NB4 (cell line): ENCODE data around the gene FUOM.

Experiments
- DNase-seq: peaks from one replicate; pipeline ENCODE4 v3.0.0; 2010; ENCODE audit warnings: low read depth
- H3K4me3 ChIP-seq: one replicate; pipeline ENCODE4 v1.5.1; 2011; ENCODE audit warnings: mild to moderate bottlenecking, low read depth, low read length, moderate library complexity
- MYC ChIP-seq: IDR thresholded peaks from 2 replicates; pipeline ENCODE4 v1.6.1; 2011; ENCODE audit warnings: low read depth, low read length
- POLR2A ChIP-seq: IDR thresholded peaks from 2 replicates; pipeline ENCODE4 v1.6.1; 2011; ENCODE audit warnings: mild to moderate bottlenecking; ENCODE audit not compliant: insufficient read length; ENCODE audit errors: extremely low read depth
- TF ChIP-seq, protein P1 (sequence below): IDR thresholded peaks from 2 replicates; pipeline ENCODE4 v1.6.1; 2011; ENCODE audit warnings: low read depth, low read length
- TF ChIP-seq, protein P2 (sequence below): IDR thresholded peaks from one replicate; pipeline ENCODE4 v1.5.1; 2012; ENCODE audit warnings: low read depth, low read length

The FUOM gene

DNA sequence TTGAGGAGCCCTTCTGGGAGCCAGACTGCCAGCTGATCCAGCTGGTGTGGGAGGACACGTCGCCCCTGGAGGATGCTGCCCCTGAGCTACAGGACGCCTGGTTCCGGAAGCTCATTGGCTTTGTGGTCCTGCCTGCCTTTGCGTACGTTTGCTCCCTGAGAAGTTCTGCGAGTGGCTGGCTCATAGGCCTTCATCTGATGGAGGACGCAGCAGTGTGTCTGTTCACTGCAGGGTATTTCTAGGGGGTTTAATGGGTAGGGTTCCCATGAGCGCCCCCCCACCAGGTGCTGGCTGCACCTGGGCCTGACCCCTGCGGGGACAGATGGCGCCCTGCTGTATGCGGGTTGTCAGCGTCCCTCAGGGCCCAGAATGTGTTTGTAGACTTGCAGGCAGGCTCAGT, 26.3 kb upstream of the FUOM start:
- no peak overlapping the region for H3K4me3 ChIP-seq
- TF ChIP-seq, protein P1, sequence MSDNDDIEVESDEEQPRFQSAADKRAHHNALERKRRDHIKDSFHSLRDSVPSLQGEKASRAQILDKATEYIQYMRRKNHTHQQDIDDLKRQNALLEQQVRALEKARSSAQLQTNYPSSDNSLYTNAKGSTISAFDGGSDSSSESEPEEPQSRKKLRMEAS, result no peak
- TF ChIP-seq, protein P2, sequence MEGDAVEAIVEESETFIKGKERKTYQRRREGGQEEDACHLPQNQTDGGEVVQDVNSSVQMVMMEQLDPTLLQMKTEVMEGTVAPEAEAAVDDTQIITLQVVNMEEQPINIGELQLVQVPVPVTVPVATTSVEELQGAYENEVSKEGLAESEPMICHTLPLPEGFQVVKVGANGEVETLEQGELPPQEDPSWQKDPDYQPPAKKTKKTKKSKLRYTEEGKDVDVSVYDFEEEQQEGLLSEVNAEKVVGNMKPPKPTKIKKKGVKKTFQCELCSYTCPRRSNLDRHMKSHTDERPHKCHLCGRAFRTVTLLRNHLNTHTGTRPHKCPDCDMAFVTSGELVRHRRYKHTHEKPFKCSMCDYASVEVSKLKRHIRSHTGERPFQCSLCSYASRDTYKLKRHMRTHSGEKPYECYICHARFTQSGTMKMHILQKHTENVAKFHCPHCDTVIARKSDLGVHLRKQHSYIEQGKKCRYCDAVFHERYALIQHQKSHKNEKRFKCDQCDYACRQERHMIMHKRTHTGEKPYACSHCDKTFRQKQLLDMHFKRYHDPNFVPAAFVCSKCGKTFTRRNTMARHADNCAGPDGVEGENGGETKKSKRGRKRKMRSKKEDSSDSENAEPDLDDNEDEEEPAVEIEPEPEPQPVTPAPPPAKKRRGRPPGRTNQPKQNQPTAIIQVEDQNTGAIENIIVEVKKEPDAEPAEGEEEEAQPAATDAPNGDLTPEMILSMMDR, result no peak
- TF ChIP-seq POLR2A, result no peak
- no peak for TF ChIP-seq MYC
- DNase-seq, result no peak

DNA sequence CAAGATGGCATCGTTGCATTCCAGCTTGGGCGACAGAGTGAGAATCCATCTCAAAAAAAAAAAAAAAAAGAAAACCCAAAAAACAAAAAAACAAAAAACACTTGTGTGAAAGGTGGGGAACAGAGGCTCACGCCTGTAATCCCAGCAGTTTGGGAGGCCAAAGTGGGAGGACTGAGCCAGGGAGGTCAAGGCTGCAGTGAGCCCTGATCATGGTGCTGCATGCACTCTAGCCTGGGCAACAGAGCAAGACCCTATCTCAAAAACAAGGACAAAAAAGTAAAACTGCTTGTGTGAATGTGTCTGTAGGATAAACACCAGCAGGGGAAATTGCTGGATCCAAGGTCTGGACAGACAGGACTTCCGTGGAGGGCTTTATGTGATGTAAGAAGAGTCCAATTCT, 25.7 kb upstream of the FUOM start:
- no peak for DNase-seq
- TF ChIP-seq POLR2A (no peak), MYC (no peak)
- TF ChIP-seq, protein P2, result no peak
- TF ChIP-seq, protein P1, result no peak
- no peak overlapping the region for H3K4me3 ChIP-seq

DNA sequence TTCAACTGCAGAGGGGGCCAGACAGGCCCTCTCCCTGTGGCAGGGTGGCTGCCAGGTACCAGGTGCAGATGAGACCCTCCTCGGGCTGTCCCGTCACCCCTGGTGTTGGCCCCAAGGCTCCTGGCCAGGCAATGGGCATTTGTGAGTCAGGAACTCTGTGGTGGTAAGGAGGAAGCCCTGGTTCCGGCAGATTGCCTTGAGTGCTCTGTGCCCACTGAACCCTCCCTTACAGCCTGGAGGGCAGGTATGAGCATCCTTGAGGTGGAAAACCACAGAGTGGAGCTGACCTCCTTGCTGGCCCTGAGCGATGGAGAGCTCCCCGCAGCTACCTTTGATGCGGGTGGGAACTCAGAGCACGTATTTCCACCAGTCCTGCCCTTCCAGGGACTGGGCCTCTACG, 23.2 kb upstream of the FUOM start:
- no peak for TF ChIP-seq MYC
- H3K4me3 ChIP-seq, result no peak overlapping the region
- no peak for DNase-seq

DNA sequence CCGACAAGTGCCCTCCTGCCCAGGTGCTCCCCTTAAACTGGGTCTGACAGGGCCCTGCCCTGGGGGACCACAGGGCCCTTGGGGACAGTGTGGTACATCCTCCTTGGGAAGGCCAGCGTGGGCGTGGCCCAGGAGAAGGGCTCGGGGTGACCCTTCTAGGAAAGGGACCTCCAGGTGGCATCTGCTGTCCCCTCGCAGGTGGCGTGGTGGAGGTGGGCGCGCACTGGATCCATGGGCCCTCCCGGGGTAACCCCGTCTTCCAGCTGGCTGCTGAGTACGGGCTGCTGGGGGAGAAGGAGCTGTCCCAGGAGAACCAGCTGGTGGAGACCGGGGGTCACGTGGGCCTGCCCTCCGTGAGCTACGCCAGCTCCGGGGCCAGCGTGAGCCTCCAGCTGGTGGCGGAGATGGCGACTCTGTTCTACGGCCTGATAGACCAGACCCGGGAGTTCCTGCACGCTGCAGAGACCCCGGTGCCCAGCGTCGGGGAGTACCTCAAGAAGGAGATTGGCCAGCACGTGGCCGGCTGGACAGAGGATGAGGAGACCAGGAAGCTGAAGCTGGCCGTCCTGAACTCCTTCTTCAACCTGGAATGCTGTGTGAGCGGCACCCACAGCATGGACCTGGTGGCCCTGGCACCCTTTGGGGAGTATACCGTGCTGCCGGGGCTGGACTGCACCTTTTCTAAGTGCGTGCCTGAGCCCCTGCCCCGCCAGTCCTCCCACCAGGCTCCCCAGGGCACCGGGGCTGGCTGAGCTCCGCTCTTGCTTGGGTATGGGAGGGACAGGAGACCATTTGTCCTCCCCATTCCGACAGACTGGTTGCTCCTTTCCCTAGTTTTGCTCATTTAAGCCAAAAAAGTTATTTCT, 22.2 kb upstream of the FUOM start:
- H3K4me3 ChIP-seq, result no peak overlapping the region
- DNase-seq, result no peak
- TF ChIP-seq POLR2A (no peak), MYC (no peak)
- TF ChIP-seq, protein P1, result no peak
- TF ChIP-seq, protein P2, result no peak

DNA sequence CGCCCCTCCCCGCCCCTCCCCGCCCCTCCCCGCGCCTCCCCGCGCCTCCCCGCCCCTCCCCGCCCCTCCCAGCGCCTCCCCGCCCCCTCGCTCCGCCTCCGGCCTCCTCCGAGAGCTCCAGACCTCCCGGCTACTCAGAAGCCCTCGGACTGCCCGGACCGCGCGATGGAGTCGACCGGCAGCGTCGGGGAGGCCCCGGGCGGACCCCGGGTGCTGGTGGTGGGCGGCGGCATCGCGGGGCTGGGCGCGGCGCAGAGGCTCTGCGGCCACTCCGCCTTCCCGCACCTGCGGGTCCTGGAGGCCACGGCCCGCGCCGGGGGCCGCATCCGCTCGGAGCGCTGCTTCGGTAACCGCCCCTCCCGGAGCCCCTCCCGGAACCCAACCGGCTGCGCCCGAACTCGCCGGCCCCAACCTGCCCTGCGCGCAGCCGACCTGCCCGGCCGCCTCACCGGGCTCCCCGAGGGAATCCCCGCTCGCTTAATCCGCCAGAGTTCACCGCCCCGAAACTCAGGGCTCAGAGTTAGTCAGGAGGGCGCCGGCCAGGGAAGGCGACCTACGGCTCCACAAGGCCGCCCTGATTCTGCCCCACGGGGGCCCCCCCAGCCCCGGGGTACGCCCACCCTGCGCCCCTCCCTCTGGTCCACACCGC, 21.5 kb upstream of the FUOM start, which contains the start of gene PAOX:
Gene PAOX (plus strand): TSS at position 111 of the 649 bp plus-strand sequence. CDS start 55 bp downstream, at position 166.
- H3K4me3 ChIP-seq, result peak within 1 kb of the TSS; percentile 53

DNA sequence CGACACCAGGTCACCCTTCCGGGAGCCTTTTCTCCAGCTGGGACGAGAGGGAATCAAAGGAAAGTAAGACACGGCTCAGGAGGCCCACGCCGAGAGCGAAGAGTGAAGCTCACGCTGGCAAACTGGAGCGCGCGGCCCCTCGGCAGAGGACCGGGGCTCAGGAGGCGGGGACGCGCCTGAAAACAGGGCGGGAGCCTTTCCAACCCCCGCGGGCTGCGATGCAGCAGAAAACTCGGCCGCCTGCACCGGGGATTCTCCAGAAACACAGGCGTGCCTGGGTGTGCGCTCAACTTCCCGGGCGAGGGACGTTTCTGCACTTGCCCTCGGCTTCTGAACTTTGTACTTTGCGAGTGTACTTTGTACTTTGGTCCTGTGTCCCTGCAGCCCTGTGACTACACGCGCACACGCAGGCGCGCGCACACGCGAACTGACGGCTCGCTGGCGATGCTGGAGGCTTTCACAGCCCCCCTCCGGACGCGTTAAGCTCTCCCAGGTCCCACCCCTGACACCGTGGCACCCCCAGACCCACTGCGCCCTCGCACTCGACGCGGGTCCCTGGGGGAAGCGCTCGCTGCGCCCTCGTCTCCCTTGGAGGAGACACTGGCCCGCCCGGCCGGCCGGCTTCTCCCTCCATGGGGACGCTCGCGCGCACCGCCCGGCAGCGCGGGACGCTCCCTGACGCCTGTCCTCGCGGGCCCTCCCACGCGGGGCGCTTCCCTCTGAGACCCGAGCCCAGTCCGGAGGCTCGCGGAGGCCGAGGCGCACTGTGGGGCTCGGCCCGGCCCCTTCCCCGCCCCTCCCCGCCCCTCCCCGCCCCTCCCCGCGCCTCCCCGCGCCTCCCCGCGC, 20.7 kb upstream of the FUOM start:
- TF ChIP-seq, protein P2, result no peak
- TF ChIP-seq, protein P1, result no peak
- DNase-seq, result peak; percentile 69
- H3K4me3 ChIP-seq, result peak overlapping the region; percentile 53

More for the DNA sequence above, 21.5 kb upstream of the FUOM start, which contains the start of gene PAOX:
- TF ChIP-seq, protein P1, result no peak
- peak; percentile 45 for DNase-seq
